Activated naive CD4-positive, alpha-beta T cell treated with anti-CD3 and anti-CD28 coated beads, Interleukin-2, amount 50 U/mL, for 72 hours (primary cell): Measurements from ENCODE around the gene LYZL2. TPM values are rescaled to one million over a fixed set of nuclear protein-coding genes. Genes with fewer than 3 reads are reported as not detected.

Experiments
- ATAC-seq, 2 donors: fragments of 150-1000 bp; cut with Tn5 transposase; 2 replicates each; pipeline ENCODE4 v1.10.0; 2021; ENCODE audit warnings: mild to moderate bottlenecking in 2 of 2, moderate library complexity in 2 of 2
- DNase-seq, 2 donors: peaks; one replicate each; pipeline ENCODE4 v3.0.0; 2021 to 2022; ENCODE audit warnings: low spot score in 2 of 2
- H3K27ac Mint-ChIP-seq, 2 donors: one replicate each; pipeline ENCODE4 v1.8.0; 2022; ENCODE audit warnings: mild to moderate bottlenecking in 2 of 2, mixed read lengths in 2 of 2
- H3K36me3 Mint-ChIP-seq, 2 donors: one replicate each; pipeline ENCODE4 v1.8.0; 2022; ENCODE audit warnings: mixed read lengths in 2 of 2
- H3K9me3 Mint-ChIP-seq, 2 donors: one replicate each; pipeline ENCODE4 v1.8.0; 2022; ENCODE audit warnings: mixed read lengths in 2 of 2
- total RNA-seq, 2 donors: library from RNA; stranded (reverse); gene quantifications; one replicate each; pipeline ENCODE4 v1.2.3, GENCODE V29; 2022

Gene LYZL2
- total RNA-seq, 2 donors from 2014 or later, result not detected

DNA sequence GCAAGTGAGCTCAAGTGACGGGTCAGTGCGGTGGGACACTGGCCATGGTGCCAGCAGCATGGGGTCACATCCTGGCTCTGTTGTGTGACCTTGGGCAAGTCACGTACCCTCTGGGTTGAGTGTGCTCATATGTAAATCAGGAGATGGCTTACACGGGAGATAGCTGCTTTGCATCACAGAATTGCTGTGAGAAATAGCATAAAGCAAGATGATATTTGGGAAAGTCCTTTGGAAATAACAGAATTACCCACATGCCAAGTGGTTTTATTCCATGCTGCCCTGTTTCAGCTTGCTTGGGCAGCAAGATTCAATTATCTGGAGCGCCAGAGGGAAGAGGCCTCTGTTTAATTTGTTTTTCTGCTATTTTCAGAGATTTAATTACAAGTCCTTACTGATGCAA lies 48.9 kb downstream of the LYZL2 start:
- H3K27ac Mint-ChIP-seq, result no peak overlapping the region
- no peaks in the 10 kb centered on the region for H3K36me3 Mint-ChIP-seq
- DNase-seq, result no peak
- H3K9me3 Mint-ChIP-seq, result no peaks in the 10 kb centered on the region
- no peak for ATAC-seq

DNA sequence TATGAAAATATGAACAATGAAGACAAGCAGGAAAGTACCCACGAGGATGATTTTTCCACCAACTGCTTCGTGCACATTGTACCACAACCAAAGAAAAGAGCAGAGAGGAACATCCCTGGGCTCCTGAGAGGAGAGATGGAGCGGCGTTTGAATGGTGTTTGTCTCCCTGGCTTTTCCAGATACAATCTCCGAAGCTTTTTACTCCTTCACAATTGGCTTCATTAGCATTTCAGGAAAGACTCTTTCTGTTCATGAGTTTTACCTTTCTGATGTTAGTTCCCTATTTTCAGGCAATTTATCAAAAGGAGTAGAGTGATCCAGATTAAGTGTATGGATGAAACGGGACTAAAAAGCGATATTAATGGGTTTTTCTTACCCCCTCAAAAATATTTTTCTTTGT lies 49.3 kb downstream of the LYZL2 start:
- H3K9me3 Mint-ChIP-seq, result no peaks in the 10 kb centered on the region
- DNase-seq, result no peak

DNA sequence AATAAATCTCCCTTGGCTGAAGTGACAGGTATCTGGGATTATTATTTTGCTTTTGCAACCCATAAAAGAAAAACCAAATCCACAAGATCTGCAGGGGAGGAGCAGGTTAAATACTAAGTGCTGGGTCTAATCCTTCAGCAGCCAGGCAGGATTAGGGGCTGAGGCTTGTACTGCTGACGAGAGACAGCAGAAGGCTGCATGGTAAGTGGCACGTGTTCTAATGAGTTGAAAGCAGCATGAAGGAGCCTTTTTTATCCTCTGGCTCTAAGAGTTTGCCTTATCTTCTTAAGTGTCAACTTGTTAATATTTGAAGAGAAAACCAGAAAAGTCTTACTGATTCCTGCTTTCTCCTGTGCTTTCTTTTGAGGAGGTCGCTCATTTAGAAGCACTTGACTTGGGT lies 50.0 kb downstream of the LYZL2 start:
- no peak for DNase-seq
- no peaks in the 10 kb centered on the region for H3K9me3 Mint-ChIP-seq

More for the DNA sequence above, 49.3 kb downstream of the LYZL2 start:
- Mint-ChIP-seq H3K27ac (no peak overlapping the region), H3K36me3 (no peaks in the 10 kb centered on the region)
- ATAC-seq, result no peak

DNA sequence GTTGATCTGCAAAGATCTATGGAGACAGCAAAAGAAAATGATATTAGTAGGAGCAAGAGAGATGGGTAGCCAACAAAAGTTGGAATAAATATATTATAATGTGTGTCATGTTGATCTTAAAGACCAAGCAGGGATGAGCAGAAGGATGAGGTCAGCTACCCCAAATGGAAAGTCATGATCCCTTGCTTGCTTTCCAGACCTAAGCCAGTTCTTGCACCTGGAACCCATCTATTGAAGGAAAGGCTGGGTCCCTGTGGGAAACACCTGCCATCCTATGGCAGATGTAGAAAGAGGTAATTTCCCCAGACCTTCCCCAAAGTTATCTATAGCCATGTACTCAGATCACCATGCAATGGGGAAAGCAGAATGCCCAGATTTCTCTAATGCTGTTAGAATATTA lies 52.5 kb downstream of the LYZL2 start:
- ATAC-seq, result no peak
- H3K36me3 Mint-ChIP-seq, result no peaks in the 10 kb centered on the region
- DNase-seq, result no peak
- no peaks in the 10 kb centered on the region for H3K9me3 Mint-ChIP-seq
- no peak overlapping the region for H3K27ac Mint-ChIP-seq

More for the DNA sequence above, 50.0 kb downstream of the LYZL2 start:
- Mint-ChIP-seq H3K36me3 (no peaks in the 10 kb centered on the region), H3K27ac (no peak overlapping the region)
- no peak for ATAC-seq

DNA sequence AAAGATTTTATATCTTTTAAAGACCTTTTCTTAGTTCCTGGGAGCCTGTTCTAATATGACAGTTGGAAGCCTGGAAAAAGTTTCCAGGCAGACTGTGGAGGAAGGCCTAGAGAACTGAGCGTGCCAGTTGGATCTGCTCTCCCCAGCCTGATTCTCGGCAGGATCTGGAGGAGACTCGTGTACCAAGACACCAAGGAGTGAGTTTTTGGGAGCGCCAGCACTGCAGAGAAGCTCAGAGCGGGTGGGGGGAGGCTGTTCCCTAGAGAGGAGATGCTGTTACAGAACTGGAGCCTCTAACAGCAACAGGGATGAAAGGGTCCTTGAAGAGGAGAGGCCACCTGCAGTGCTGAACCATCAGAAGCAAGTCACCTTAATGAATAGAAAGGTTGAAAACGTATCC lies 52.9 kb downstream of the LYZL2 start:
- Mint-ChIP-seq H3K36me3 (no peaks in the 10 kb centered on the region), H3K9me3 (no peaks in the 10 kb centered on the region), H3K27ac (no peak overlapping the region)
- ATAC-seq, result no peak
- DNase-seq, result no peak

DNA sequence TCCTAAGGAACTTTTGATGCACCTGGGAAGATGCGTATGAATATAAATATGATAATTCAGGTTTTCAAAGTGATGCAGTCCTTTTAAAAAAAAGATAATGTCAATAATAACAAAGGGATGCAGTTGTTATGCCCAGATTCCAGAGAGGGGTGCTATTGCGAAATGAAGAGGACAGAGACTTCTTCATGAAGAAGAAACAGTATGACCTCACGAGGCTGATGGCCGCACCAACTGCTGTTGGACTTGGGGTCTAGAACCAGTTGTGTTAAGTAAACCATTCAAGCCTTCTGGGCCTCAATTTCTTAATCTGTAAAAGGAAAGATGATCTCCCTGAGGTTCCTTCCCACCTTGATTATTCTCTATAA lies 55.1 kb downstream of the LYZL2 start:
- Mint-ChIP-seq H3K27ac (no peak overlapping the region), H3K9me3 (no peaks in the 10 kb centered on the region), H3K36me3 (no peaks in the 10 kb centered on the region)
- DNase-seq (no peak), ATAC-seq (no peak)

DNA sequence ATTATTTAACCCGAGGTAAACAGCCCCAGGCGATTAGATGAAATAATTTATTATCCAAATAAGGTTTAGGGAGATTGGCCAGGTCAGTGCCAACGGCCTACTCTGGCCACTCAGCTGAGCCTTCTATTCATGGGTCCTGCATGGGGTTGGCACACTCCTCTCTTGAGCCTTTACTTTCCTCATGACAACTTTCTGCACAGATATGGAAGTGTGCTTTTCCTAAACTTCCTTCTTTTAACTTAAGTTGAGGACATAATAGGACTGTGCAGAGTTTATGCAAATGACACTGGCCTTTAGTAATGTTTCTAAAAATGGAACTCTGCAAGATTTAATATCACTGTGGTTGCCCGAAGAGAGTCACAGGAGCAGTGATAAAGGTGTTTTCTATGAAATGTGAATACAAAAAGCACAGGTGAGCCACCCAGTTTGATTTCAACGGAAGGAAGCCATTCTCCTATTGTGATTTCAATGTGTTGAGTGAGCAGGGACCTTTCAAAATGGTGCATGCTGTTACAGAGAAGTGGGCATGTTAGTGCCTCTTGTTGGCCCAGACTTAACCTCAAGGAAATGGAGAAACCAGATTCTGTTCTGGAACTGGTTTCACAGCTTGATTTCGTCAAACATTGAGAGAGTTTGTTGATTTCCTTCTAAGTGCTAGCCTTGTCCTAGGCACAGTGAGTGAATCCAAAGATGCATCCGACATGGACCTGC lies 55.7 kb downstream of the LYZL2 start:
- Mint-ChIP-seq H3K9me3 (no peaks in the 10 kb centered on the region), H3K27ac (no peak overlapping the region), H3K36me3 (no peaks in the 10 kb centered on the region)
- DNase-seq (no peak), ATAC-seq (no peak)

DNA sequence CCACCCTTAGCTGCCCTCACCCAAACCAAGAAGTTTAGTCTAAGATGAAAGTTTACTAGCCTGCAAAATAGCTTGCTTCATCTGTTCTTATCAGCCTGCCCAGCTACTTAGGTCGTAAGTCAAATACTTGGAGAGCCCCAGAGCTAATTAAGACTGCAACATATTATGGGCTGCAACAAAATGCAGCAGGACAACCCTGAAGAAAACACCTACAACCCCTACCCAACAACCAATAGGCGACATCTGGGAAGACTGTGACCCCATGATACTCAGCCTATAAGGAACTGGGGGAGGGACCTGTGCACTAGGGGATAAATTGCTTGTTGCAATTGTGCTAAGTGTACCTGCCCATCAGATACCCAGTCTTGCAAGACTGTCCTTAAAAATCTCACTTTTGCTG lies 64.1 kb downstream of the LYZL2 start:
- no peaks in the 10 kb centered on the region for H3K9me3 Mint-ChIP-seq
- ATAC-seq (no peak), DNase-seq (no peak)
- no peaks in the 10 kb centered on the region for H3K36me3 Mint-ChIP-seq
- no peak overlapping the region for H3K27ac Mint-ChIP-seq

DNA sequence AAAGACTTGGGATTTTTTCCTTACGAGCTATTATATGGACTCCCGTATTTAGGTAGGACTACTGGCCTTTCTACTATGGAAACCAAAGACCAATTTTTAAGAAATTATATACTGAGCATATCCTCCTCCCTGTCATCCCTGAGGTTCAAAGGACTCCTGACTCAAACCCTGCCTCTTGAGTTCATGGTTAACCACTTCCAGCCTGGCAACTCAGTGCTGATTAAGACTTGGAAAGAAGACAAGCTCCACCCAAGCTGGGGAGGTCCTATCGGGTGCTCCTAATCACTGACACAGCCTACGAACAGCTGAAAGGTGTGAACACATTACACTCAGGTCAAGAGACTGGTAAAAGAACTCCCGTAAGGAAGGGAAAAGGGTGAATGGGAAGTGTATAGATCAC lies 66.8 kb downstream of the LYZL2 start:
- Mint-ChIP-seq H3K27ac (no peak overlapping the region), H3K36me3 (no peaks in the 10 kb centered on the region), H3K9me3 (no peaks in the 10 kb centered on the region)
- ATAC-seq, result peak; percentile 89 to 99
- DNase-seq, result peak in 1 of 2 donors; percentile 66

Other genes with a start within 250 kb of the LYZL2 start
- gene MAP3K8, start 195.6 kb downstream of the LYZL2 start, total RNA-seq, result 10 to 100 TPM; 20.2 to 25.8 TPM